Measurements from ENCODE around the gene KRT25.

GRCh38 chr17:40750391-40750790, 4.7 kb downstream of the KRT25 start:
- no peak for TF ChIP-seq CTCF (IDR thresholded peaks at IDR 0.05; ENCODE audit: extremely low read depth in 1 of 2, insufficient read depth in 1 of 2, low read depth in 1 of 2, low read length in 2 of 2)
- TF ChIP-seq EZH2 (IDR thresholded peaks at IDR 0.05; ENCODE audit: borderline replicate concordance, low read depth, low read length, severe bottlenecking): no peak
- TF ChIP-seq FOS (IDR thresholded peaks at IDR 0.05; ENCODE audit: borderline replicate concordance, insufficient read depth, low read length): no peak
- no peak for TF ChIP-seq POLR2AphosphoS5 (IDR thresholded peaks at IDR 0.05; ENCODE audit: insufficient read depth, low read depth, low read length)
- TF ChIP-seq POLR2A (IDR thresholded peaks at IDR 0.05; ENCODE audit: low read depth, low read length): no peak
- no peak for TF ChIP-seq MAX (IDR thresholded peaks at IDR 0.05; ENCODE audit: insufficient read depth, insufficient read length)
- TF ChIP-seq MYC (IDR thresholded peaks at IDR 0.05; ENCODE audit: low read depth, low read length): no peak
- no peak for TF ChIP-seq JUN (IDR thresholded peaks at IDR 0.05; ENCODE audit: borderline replicate concordance, insufficient read depth, insufficient read length, low read depth)

Measured in endothelial cell of umbilical vein (primary cell).